ENCODE results near the gene NAALADL2. TPM values are rescaled to one million over a fixed set of nuclear protein-coding genes. Genes with fewer than 3 reads are reported as not detected.

The NAALADL2 gene
- total and polyA plus RNA-seq, 2 of the 13 experiments (the other 11 are each of a cell fraction or from before 2014, with no cell fraction given): 0.08 TPM; not detected in 1

DNA sequence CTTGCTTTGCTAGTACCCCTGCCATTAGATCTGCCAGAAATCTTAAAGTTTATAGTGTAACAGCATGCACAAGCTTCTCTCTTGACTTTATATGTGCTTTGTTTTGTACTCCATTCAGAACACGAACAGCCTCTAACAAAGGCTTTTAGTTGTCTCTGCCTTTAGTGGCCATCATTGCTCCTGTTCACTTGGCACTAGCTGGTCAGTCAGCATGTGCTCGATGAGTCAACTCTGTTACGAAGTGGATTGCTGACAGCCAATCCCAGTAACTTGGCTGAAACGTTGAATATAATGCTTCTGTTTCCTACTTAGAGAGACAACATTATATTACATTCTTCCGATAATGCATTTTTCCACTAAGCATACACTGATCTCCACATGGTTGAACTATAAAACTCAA, 349.2 kb downstream of the NAALADL2 start (continued):
- TF ChIP-seq, protein P1, sequence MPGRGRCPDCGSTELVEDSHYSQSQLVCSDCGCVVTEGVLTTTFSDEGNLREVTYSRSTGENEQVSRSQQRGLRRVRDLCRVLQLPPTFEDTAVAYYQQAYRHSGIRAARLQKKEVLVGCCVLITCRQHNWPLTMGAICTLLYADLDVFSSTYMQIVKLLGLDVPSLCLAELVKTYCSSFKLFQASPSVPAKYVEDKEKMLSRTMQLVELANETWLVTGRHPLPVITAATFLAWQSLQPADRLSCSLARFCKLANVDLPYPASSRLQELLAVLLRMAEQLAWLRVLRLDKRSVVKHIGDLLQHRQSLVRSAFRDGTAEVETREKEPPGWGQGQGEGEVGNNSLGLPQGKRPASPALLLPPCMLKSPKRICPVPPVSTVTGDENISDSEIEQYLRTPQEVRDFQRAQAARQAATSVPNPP (CRISPR knock-in tag; IDR thresholded peaks at IDR 0.05): no peak
- TF ChIP-seq NONO (IDR thresholded peaks at IDR 0.05) (no peak), NONO (CRISPR knock-in tag; conservative IDR thresholded peaks at IDR 0.05) (no peak), SMARCE1 (IDR thresholded peaks at IDR 0.05; ENCODE audit: borderline replicate concordance) (no peak), MED8 (CRISPR knock-in tag; IDR thresholded peaks at IDR 0.05; ENCODE audit: insufficient replicate concordance) (no peak), ZSCAN9 (CRISPR knock-in tag; IDR thresholded peaks at IDR 0.05; ENCODE audit: borderline replicate concordance) (no peak)
- TF ChIP-seq, protein P2, sequence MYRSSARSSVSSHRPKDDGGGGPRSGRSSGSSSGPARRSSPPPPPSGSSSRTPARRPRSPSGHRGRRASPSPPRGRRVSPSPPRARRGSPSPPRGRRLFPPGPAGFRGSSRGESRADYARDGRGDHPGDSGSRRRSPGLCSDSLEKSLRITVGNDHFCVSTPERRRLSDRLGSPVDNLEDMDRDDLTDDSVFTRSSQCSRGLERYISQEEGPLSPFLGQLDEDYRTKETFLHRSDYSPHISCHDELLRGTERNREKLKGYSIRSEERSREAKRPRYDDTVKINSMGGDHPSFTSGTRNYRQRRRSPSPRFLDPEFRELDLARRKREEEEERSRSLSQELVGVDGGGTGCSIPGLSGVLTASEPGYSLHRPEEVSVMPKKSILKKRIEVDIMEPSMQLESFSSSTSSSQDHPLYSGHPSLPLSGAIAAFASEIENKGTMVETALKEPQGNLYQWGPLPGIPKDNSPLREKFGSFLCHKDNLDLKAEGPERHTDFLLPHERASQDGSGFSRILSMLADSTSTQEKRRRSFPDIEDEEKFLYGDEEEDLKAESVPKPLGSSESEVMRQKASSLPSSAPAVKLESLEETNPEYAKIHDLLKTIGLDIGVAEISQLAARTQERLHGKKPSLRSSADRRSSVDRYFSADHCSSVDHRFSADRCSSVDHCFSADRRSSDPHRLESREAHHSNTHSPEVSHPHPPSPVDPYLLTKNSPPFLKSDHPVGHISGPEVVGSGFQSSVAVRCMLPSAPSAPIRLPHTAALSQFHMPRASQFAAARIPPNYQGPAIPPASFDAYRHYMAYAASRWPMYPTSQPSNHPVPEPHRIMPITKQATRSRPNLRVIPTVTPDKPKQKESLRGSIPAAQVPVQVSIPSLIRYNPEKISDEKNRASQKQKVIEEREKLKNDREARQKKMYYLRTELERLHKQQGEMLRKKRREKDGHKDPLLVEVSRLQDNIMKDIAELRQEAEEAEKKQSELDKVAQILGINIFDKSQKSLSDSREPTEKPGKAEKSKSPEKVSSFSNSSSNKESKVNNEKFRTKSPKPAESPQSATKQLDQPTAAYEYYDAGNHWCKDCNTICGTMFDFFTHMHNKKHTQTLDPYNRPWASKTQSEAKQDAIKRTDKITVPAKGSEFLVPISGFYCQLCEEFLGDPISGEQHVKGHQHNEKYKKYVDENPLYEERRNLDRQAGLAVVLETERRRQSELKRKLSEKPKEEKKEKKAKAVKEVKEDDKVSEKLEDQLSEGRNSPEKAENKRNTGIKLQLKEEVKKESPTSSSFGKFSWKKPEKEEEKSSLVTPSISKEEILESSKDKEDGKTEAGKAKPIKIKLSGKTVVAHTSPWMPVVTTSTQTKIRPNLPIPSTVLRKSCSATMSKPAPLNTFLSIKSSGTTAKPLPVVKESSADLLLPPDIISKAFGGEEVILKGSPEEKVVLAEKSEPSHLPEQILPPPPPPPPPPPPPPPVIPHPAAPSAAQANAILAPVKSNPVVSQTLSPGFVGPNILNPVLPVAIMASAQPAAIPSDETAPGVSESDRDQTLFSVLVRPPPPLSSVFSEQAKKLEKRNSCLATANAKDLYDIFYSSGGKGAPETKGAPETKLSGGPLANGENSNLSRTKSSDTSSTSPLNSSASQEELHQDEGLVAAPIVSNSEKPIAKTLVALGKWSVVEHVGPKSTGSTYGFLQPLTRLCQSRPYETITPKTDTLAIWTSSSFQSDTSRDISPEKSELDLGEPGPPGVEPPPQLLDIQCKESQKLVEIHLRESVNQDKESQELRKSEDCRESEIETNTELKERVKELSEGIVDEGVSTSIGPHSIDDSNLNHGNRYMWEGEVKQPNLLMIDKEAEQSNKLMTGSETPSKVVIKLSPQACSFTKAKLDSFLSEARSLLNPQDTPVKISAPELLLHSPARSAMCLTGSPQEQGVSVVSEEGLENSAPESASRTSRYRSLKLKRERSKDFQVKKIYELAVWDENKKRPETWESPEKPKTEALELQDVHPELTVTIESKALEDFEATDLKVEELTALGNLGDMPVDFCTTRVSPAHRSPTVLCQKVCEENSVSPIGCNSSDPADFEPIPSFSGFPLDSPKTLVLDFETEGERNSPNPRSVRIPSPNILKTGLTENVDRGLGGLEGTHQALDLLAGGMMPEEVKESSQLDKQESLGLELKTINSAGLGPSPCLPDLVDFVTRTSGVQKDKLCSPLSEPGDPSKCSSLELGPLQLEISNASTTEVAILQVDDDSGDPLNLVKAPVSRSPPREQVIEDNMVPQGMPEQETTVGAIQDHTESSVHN (CRISPR knock-in tag; IDR thresholded peaks at IDR 0.05): no peak
- TF ChIP-seq, protein P3, sequence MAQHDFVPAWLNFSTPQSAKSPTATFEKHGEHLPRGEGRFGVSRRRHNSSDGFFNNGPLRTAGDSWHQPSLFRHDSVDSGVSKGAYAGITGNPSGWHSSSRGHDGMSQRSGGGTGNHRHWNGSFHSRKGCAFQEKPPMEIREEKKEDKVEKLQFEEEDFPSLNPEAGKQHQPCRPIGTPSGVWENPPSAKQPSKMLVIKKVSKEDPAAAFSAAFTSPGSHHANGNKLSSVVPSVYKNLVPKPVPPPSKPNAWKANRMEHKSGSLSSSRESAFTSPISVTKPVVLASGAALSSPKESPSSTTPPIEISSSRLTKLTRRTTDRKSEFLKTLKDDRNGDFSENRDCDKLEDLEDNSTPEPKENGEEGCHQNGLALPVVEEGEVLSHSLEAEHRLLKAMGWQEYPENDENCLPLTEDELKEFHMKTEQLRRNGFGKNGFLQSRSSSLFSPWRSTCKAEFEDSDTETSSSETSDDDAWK (CRISPR knock-in tag; IDR thresholded peaks at IDR 0.05): no peak
